GM21786 (cell line): ENCODE data around the gene HIF1AN.
A peak's percentile ranks its signal among the peaks of the same experiment; 100 is the strongest.

Experiments
- ATAC-seq: cut with Tn5 transposase; IDR thresholded peaks from one replicate; pipeline ENCODE4 v1.9.1; 2021; ENCODE audit not compliant: unreplicated experiment

Gene HIF1AN

GRCh38 chr10:100535715-100536353 is at the start of gene HIF1AN:
TSS of gene HIF1AN (plus strand) at chr10:100535943. CDS start at chr10:100535959, 16 bp downstream.
- peak; percentile 93 for ATAC-seq

DNA sequence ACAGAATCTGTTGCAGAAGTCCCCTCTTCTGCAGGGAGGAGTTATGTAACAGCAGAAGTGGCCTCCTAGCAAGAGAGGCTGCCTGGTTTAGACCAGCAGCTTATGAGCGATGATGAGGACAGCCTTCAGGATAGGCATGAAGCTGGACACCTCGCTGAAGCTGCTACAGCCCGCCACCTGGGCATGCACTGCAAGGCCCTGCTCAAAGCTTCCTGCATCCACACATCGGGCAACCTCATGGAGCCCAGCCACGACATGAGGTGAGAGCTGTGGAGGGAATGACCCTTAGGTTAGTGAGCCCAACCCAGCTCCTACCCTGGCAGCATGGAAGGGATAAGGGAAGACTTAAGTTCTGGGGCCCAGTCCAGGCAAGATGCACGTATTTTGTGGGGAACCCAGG is 48.2 kb upstream of the HIF1AN start:
- ATAC-seq = no peak

DNA sequence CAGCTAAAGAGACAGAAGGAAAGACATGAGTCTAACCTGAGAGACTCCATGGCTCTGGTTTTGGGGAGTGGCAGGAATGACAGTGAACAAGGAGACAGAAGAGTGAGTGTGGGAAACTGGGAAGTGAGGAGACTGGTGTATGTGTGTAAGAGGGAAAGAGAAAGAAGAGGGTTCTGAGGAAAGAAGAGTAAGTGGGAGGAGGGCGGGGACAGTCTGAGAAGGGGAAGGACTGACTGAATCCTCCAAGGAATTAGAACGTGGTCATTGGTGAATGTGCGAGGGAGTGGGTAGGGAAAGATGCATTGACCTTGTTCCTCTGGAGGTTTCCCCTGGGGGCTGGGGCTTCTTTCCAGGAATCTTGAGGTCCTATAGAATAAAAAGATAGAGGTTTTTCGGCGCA is 46.3 kb upstream of the HIF1AN start:
- ATAC-seq = no peak

DNA sequence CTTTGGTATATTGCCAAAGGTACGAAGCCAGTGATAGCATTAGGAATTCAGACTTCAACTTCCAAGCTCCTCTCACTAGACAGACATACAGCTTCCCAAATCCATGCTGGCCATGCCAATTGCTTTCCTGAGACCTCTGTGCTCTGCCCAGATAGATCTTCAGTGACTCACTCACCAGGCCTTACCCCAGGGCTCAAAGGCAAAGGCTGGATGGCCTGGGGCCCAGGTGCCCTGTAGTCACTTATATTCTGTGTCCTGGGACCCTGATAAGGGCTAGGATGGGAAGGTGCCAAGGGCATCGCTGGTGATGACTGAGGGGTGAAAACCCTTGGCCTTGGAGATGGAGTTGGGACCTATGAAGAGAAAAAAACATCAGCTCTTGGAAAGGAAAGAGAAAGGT is 45.2 kb upstream of the HIF1AN start:
- no peak for ATAC-seq

GRCh38 chr10:100496567-100496966 is 39.2 kb upstream of the HIF1AN start:
- no peak for ATAC-seq

DNA sequence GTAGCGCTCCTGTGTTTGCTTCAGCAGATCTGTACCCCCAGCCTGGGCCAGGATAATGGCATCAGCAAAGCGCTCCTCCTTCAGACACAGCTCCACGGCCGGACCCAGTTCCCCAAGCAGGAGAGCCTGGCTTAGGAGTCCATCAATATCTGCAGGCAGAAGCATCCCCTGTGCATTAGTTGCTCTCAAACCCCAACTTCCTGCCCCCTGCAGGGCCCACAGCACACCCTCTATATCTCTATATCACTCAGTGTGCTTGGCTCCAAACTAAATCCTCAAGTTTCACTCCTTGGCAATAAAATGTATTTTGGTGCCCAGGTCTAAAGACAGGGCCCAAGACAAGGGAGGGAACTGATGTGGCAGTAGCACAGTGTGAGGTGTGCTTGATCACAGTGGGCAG is 37.7 kb upstream of the HIF1AN start:
- ATAC-seq = no peak

- ATAC-seq = no peak
Observed at GRCh38 chr10:100501423-100501822, 34.3 kb upstream of the HIF1AN start.

- no peak for ATAC-seq
Observed at GRCh38 chr10:100502926-100503494, 32.7 kb upstream of the HIF1AN start.

DNA sequence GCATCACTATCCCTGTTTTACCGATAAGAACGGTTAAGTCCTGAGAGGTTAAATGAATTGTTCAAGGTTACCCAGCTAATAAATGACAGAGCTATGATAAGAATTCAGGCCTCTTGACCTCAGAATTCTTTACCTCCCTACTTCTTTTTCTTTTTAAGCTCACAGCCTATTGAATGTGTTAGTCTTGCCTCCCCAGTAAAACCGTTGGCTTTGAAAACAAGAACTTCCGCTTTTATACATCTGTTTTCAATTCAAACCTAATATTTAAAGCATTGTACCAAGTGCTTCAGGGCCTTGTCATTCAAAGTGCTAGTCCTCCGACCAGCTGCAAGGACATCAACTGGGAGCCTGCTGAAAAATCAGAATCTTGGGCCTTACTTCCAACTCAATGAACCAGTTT is 31.6 kb upstream of the HIF1AN start:
- no peak for ATAC-seq

GRCh38 chr10:100505164-100505563 is 30.6 kb upstream of the HIF1AN start:
- ATAC-seq = no peak

GRCh38 chr10:100506596-100507356 is 29.0 kb upstream of the HIF1AN start:
- ATAC-seq = no peak

DNA sequence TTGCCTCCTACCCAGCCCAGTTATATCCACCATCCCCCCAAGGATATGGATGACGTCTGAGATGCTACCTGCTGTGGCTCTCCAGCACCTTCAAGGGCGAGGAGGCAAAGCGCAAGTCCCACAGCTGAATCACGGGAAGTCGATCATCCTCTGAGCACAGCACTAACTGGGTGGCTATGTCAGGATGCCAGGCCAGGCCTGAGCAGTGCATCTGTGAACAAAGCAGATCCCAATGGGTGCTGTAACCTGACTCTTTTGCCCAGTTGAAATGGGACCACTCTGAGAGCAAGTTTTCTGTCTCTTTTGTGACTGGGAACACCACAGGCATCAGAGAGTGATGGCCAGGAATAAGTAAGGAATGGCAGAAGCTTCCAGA is 28.4 kb upstream of the HIF1AN start:
- ATAC-seq = no peak

DNA sequence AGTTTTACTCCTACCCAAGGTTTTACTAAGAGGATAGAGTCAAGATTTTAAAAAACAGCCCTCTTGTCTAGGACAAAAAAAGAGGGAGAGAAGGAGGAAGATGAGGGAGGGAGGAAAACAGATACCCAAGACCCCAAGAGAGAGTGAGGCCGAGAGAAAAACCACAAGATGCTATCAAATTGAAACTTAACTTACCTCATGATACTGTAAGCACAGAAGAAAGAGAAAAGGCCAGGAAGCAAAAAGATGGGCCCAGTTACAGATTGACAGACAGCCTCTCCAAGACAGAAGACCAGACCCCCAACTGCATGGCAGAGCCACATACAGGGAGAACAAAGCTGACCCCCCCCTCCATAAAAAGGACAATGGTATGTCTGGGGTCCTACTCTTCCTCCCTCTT is 27.5 kb upstream of the HIF1AN start:
- ATAC-seq = no peak

- no peak for ATAC-seq
Observed at GRCh38 chr10:100508691-100509150, 27.0 kb upstream of the HIF1AN start.

- no peak for ATAC-seq
Observed at GRCh38 chr10:100509241-100509840, 26.4 kb upstream of the HIF1AN start.

DNA sequence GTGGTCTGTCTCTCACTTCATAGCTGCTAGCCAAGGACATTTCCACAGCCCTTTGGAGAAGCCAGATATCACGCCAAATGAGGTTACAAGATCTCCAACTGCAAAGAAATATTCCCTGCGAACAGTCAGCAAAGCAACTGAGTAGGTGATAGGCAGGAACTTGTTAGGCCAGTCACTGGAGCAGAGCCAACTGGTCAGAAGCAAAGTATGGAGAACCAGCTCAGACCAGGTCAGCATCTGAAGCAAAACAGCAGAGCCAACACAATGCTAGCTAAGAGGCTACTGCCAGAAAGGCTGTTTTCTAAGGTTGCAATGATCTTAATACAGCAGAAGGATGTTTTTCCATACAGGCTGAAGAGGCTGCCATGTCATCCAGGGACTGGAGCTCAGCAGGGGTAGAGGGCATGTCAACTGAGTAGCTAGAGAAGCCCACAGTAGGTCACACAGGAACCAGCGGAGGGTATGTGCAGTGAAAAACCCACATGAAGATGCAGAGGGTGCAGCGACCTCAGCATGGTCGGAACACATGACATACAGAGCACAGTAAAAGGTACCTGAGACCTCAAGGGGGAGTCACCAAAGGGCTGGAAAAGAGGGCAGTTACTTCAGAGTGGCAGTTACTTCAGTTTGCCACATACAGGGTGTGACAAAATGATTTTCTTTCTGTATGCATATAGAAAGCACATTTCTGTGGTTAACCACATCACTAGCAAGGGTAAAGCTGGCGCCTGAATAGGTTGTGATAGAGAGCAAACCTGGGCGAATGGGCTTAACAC is 25.0 kb upstream of the HIF1AN start:
- ATAC-seq = peak; percentile 64

DNA sequence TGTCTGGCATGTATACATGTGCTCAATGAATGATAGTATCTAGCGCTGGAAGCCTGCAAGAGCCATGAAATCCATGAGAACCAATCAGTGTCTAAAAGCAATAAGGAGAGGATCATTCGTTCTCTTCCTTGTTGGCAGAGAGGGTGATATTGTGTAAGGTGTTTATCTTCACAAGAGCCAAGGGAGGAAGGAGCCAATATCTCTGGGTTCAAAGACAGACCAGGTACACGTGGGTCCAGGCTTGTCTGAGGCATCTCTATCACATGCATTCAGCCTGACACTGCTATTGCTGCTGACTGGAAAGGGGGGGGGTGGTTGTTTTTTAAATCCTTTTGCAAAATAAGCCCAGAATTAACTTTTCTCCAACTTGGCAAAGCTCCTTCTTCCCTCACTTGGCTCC is 20.1 kb upstream of the HIF1AN start:
- ATAC-seq = no peak

GRCh38 chr10:100516847-100517246 is 18.9 kb upstream of the HIF1AN start:
- no peak for ATAC-seq

DNA sequence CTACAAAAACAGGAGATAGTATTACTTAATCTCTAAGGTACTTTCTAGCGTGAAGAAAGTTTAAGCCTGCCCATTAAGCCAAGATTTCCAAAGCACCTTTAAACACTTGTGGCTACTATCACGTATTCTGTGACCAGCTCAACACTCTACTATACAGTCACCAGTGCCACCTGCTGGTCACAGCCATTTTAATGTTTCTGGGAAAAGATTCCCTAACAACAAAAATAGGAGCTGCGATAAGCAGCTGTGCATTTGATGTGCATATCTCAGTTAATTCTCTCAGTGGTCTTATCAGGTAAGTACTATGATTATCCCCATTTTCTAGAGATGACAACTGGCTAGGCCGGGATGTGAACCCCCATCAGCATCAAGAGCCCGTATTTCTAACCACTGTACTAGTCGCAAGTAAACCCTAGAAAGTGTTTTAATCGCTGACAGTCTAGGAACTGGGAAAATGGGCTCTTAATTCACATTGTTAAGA is 16.9 kb upstream of the HIF1AN start:
- no peak for ATAC-seq

DNA sequence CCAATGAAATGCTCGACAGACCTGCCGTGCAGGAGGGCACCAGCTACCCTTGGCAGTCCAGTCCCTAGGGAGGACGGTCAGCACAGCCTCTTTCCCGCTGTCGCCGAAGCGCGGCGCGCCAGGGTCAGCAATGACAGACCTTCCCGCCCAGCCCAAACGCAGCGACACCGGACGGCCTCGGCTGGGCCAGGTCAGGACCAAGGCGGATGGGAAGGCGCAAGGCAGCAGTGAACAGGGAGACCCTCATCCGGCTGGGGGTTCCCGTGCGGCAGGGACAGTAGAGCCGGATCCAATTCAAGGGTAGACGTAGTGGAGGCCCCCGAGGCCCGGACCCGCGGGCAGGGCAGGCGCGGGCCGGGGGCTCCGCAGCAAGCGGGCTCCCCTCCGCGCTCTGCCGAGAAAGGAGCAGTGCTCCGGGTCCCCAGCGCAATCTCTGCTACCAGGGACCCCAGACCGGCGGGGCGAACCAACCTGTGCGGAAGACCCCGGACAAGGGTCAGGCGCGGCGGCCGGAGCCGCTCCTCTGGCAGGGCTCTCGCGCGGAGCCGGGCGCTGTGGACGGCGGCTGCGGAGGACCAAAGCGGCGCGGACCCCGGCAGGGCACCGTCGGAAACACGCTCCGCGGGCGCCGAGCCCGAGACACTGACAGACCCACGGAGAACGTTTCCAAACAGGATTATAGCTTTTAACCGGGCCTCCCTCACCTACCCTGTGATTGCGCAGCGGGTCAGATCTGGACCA is 16.3 kb upstream of the HIF1AN start, which contains the start of gene SEC31B:
Gene SEC31B (minus strand): TSS at position 551 of the 741 bp plus-strand sequence. CDS start 2,909 bp downstream, outside the sequence.
- ATAC-seq = no peak
